Sigmoid colon (tissue), 7 donors: ENCODE results near the gene INO80B. TPM values are rescaled to one million over a fixed set of nuclear protein-coding genes. Genes with fewer than 3 reads are reported as not detected.
A peak's percentile ranks its signal among the peaks of the same experiment; 100 is the strongest.

Source experiments
- DNase-seq: peaks from one replicate; pipeline ENCODE4 v3.0.0-alpha.2; 2019
- H3K27ac ChIP-seq, 4 donors: fragments of 200-600 bp; sonication (generic); one replicate each; pipeline ENCODE4 v1.5.1; 2016 to 2019; ENCODE audit warnings: mild to moderate bottlenecking in 1 of 4
- H3K27me3 ChIP-seq, 3 donors: fragments of 200-600 bp; sonication (generic); one replicate each; pipeline ENCODE4 v1.5.1; 2019; ENCODE audit warnings: mild to moderate bottlenecking in 1 of 3
- H3K36me3 ChIP-seq, 4 donors: fragments of 200-600 bp; sonication (generic); one replicate each; pipeline ENCODE4 v1.5.1; 2016 to 2019
- H3K4me1 ChIP-seq, 4 donors: fragments of 200-600 bp; sonication (generic); one replicate each; pipeline ENCODE4 v1.5.1; 2017 to 2019
- H3K4me3 ChIP-seq, 4 donors: fragments of 200-600 bp; sonication (generic); one replicate each; pipeline ENCODE4 v1.5.1; 2017 to 2019; ENCODE audit warnings: mild to moderate bottlenecking in 2 of 4, moderate library complexity in 1 of 4
- H3K9me3 ChIP-seq, 4 donors: fragments of 200-600 bp in 3 of 4; sonication (generic) in 3 of 4; one replicate each; pipeline versions ENCODE4 v1.5.1 to v1.6.1; 2013 to 2019
- CTCF ChIP-seq, 4 experiments: fragments of 450-650 bp in 3 of 4; fragments of 200-600 bp in 1 of 4; IDR thresholded peaks; one replicate each; pipeline ENCODE4 v1.5.1; 2016 to 2019; ENCODE audit warnings: antibody characterized with exemption in 4 of 4, mild to moderate bottlenecking in 3 of 4, moderate library complexity in 2 of 4
- EP300 ChIP-seq, 4 donors: sonication (generic); formaldehyde crosslinking; IDR thresholded peaks; one replicate each; pipeline ENCODE4 v1.6.1; 2017; ENCODE audit warnings: antibody characterized with exemption in 4 of 4
- POLR2A ChIP-seq, 2 donors: fragments of 450-650 bp; IDR thresholded peaks; one replicate each; pipeline ENCODE4 v1.6.1; 2016; ENCODE audit warnings: antibody characterized with exemption in 2 of 2, mild to moderate bottlenecking in 2 of 2, moderate library complexity in 2 of 2
- POLR2AphosphoS5 ChIP-seq, 4 donors: sonication (generic); formaldehyde crosslinking; IDR thresholded peaks; one replicate each; pipeline ENCODE4 v1.6.1; 2017; ENCODE audit warnings: antibody characterized with exemption in 4 of 4
- WGBS, 2 donors: extraction: QIAGEN DNeasy Blood & Tissue Kit; methylation state at CpG; one replicate each; pipeline ENCODE4 v1.1.7; 2013; 5-methylcytosine and 5-hydroxymethylcytosine counted together
- intact Hi-C: fragments of 100-400 bp; cut with DNase I; formaldehyde crosslinking; loops from one replicate; pipeline ENCODE4 v1.15.1; 2023
- polyA plus RNA-seq, 3 donors: library from polyadenylated mRNA; stranded (reverse); fragments of 200-250 nt; gene quantifications; one replicate each; pipeline ENCODE4 v1.2.3, GENCODE V29; 2013
- total RNA-seq, 4 donors: library from RNA; depleted of rRNA; stranded (reverse); fragments of >200 nt; gene quantifications; one replicate each; pipeline ENCODE4 v1.1.0, GENCODE V29; 2016
- donor health status: healthy with polysubstance abuse.
- donor health status: Bipolar disorder and iron deficiency.
- donor health status: healthy.

INO80B gene
- total and polyA plus RNA-seq, 7 donors, result 7.5 to 41.8 (median 19.2) TPM

GRCh38 chr2:74421221-74421870 lies 33.5 kb upstream of the INO80B start, which contains the start of the genes C2orf81 and WDR54:
C2orf81 (minus strand) TSS chr2:74421619; CDS start chr2:74421560, 59 bp downstream.
WDR54 (plus strand) TSS chr2:74421730; CDS start chr2:74422154, 424 bp downstream.
- H3K9me3 ChIP-seq, result no peaks in the 10 kb centered on the region
- intact Hi-C loops, result loop anchor here (2.0 kb wide), 1 partner anchor 33 kb away; the partner anchor contains the start of gene INO80B
- 0% methylated on average over 57 of the region's 57 CpGs for WGBS, 2 donors
- H3K4me1 ChIP-seq, result peaks cover 0 to 19% (median 10%) of the 10 kb centered on the region in 4 donors
- H3K27ac ChIP-seq, result peak within 1 kb of the TSS; percentile 69 to 77 (median 74)
- TF ChIP-seq EP300 (IDR thresholded peaks at IDR 0.05), result no peak
- peak; percentile 35 to 77 (median 65) for TF ChIP-seq POLR2AphosphoS5 (IDR thresholded peaks at IDR 0.05)
- peak in 1 of 2 donors; percentile 17 for TF ChIP-seq POLR2A (IDR thresholded peaks at IDR 0.05)
- no peak for TF ChIP-seq CTCF (IDR thresholded peaks at IDR 0.05)
- no peaks in the 10 kb centered on the region for H3K27me3 ChIP-seq
- H3K36me3 ChIP-seq, result peaks cover 0 to 14% (median 0%) of the 10 kb centered on the region in 4 donors
- peak within 1 kb of the TSS; percentile 63 to 71 (median 69) for H3K4me3 ChIP-seq
- peak; percentile 92 for DNase-seq

GRCh38 chr2:74423231-74424095 lies 31.4 kb upstream of the INO80B start:
- peak; percentile 64 for DNase-seq
- WGBS, 2 donors, result 61 to 85% methylated on average over 9 of the region's 9 CpGs

DNA sequence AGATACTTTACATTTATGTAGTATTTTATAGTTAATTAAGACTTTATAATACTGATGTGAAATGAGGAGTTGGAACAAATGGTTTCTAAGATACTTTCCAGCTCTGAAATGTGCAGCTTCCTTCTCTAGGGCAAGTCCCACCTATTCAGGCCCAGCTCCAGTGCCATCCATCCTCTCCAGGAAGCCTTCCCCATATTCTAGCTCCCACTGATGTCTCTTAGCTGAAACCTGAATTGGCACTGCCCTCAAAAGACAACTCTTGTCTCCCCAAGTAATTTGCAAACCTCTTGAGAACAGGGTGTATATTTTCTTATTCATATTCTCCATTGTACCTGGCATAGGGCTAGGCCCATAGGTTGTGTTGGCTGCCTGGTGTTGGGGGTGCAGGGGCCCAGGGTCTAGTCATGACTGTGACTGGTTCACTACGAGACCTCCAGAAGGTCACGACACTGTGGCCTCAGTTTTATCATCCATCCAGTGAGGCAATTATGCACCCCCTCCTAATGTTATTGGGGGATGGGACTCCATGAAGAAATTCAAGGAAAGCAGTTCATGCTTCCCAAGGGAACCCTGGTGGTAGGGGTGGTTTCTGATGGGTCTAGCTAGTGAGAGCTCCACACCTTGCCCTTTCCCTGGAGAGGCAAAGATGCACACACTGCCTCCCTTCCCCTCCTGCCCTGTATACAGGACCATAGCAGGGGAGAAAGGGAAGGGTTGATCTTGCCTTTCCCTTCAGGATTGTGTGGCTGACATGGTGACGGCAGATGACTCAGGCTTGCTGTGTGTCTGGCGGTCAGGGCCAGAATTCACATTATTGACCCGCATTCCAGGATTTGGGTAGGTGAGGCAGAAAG lies 30.5 kb upstream of the INO80B start:
- no peaks in the 10 kb centered on the region for H3K27me3 ChIP-seq
- WGBS, 2 donors, result 81 to 88% methylated on average over 5 of the region's 5 CpGs

More at GRCh38 chr2:74423231-74424095, 31.4 kb upstream of the INO80B start:
- Histone ChIP-seq H3K27me3 (no peaks in the 10 kb centered on the region), H3K4me3 (no peak overlapping the region), H3K36me3 (peaks cover 0 to 35% (median 10%) of the 10 kb centered on the region in 4 donors), H3K9me3 (no peaks in the 10 kb centered on the region), H3K27ac (no peak overlapping the region), H3K4me1 (peaks cover 0 to 16% (median 10%) of the 10 kb centered on the region in 4 donors)
- intact Hi-C loops, result loop anchor here (2.0 kb wide), 1 partner anchor 15 kb away; no protein-coding TSS in a partner anchor
- TF ChIP-seq CTCF (IDR thresholded peaks at IDR 0.05), result no peak
- TF ChIP-seq POLR2A (IDR thresholded peaks at IDR 0.05), result no peak
- no peak for TF ChIP-seq POLR2AphosphoS5 (IDR thresholded peaks at IDR 0.05)
- TF ChIP-seq EP300 (IDR thresholded peaks at IDR 0.05), result no peak

DNA sequence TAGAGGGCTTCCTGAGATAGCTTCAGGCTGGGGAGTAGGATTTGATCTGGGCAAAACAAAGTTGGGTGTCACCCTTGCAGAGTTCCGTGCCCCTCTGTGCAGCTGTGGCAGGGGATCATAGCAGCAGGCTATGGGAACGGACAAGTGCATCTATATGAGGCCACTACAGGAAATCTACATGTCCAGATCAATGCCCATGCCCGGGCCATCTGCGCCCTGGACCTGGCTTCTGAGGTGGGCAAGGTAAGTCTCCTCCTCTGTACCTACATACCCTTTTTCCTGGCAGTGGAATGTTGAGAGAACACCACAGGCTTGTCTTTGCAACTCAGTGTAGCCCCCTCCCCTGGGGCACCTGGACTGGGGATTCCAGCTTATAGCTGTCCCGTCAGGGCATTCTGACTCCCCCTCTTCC lies 29.9 kb upstream of the INO80B start:
- peaks cover 0 to 15% (median 10%) of the 10 kb centered on the region in 4 donors for H3K4me1 ChIP-seq
- intact Hi-C loops, result no loop called here
- no peak overlapping the region for H3K27ac ChIP-seq
- no peak for DNase-seq
- peaks cover 0 to 50% (median 22%) of the 10 kb centered on the region in 4 donors for H3K36me3 ChIP-seq
- TF ChIP-seq POLR2A (IDR thresholded peaks at IDR 0.05) (no peak), CTCF (IDR thresholded peaks at IDR 0.05) (no peak), EP300 (IDR thresholded peaks at IDR 0.05) (no peak)
- H3K27me3 ChIP-seq, result no peaks in the 10 kb centered on the region
- 81 to 85% methylated on average over 5 of the region's 5 CpGs for WGBS, 2 donors
- H3K9me3 ChIP-seq, result no peaks in the 10 kb centered on the region
- H3K4me3 ChIP-seq, result no peak overlapping the region

More for the DNA sequence above, 30.5 kb upstream of the INO80B start:
- Histone ChIP-seq H3K36me3 (peaks cover 0 to 44% (median 16%) of the 10 kb centered on the region in 4 donors), H3K27ac (no peak overlapping the region), H3K9me3 (no peaks in the 10 kb centered on the region), H3K4me1 (peaks cover 0 to 15% (median 10%) of the 10 kb centered on the region in 4 donors), H3K4me3 (no peak overlapping the region)
- peak; percentile 24 for DNase-seq
- intact Hi-C loops, result no loop called here
- TF ChIP-seq POLR2A (IDR thresholded peaks at IDR 0.05) (no peak), POLR2AphosphoS5 (IDR thresholded peaks at IDR 0.05) (peak in 2 of 4 donors; percentile 11 to 12)
